Activated CD8-positive, alpha-beta memory T cell treated with anti-CD3 and anti-CD28 coated beads, Interleukin-2, amount 50 U/mL, for 24 hours (primary cell): ENCODE results near the gene RPS8.
"Not testable (repeated sequence)": the region's sequence is repeated elsewhere in the genome, so short reads cannot be mapped to it uniquely, and the experiment has no call there.

Experiments
- DNase-seq: peaks from one replicate; pipeline ENCODE4 v3.0.0-alpha.2; 2020; ENCODE audit errors: extremely low read depth

The RPS8 gene

GRCh38 chr1:44775078-44775929, at the start of gene RPS8:
TSS of gene RPS8 (plus strand) at chr1:44775540. CDS start at chr1:44775597, 57 bp downstream.
- DNase-seq: peak; percentile 83

- DNase-seq: peak; percentile 88
Measured at GRCh38 chr1:44730741-44731512, 44.4 kb upstream of the RPS8 start, which contains the start of gene RNU5D-1. TSS of gene RNU5D-1 (minus strand) at chr1:44731170.

GRCh38 chr1:44733365-44733764, 42.0 kb upstream of the RPS8 start:
- no peak for DNase-seq

- no peak for DNase-seq
Measured at GRCh38 chr1:44733784-44734183, 41.6 kb upstream of the RPS8 start.

GRCh38 chr1:44735992-44736391, 39.3 kb upstream of the RPS8 start:
- DNase-seq: no peak

- DNase-seq: not testable (repeated sequence)
Measured at GRCh38 chr1:44738953-44739306, 36.4 kb upstream of the RPS8 start.

- DNase-seq: peak; percentile 93
Measured at GRCh38 chr1:44739307-44740178, 35.8 kb upstream of the RPS8 start, which contains the start of gene KIF2C. TSS of gene KIF2C (plus strand) at chr1:44739837. CDS start at chr1:44739933, 96 bp downstream.

GRCh38 chr1:44740179-44740617, 35.1 kb upstream of the RPS8 start:
- no peak for DNase-seq

- no peak for DNase-seq
Measured at GRCh38 chr1:44743211-44743610, 32.1 kb upstream of the RPS8 start.

GRCh38 chr1:44747878-44748277, 27.5 kb upstream of the RPS8 start:
- DNase-seq: no peak

GRCh38 chr1:44757420-44757819, 17.9 kb upstream of the RPS8 start:
- DNase-seq: no peak

GRCh38 chr1:44759077-44759476, 16.3 kb upstream of the RPS8 start:
- no peak for DNase-seq

- DNase-seq: no peak
Measured at GRCh38 chr1:44760876-44761275, 14.5 kb upstream of the RPS8 start.

- not testable (repeated sequence) for DNase-seq
Measured at GRCh38 chr1:44766421-44766820, 8.9 kb upstream of the RPS8 start.

- DNase-seq: no peak
Measured at GRCh38 chr1:44775930-44776729, 790 bp downstream of the RPS8 start.

- DNase-seq: no peak
Measured at GRCh38 chr1:44776730-44777068, 1.4 kb downstream of the RPS8 start.

GRCh38 chr1:44777547-44777946, 2.2 kb downstream of the RPS8 start:
- no peak for DNase-seq

GRCh38 chr1:44777969-44778635, 2.8 kb downstream of the RPS8 start:
- no peak for DNase-seq

- no peak for DNase-seq
Measured at GRCh38 chr1:44778705-44779576, 3.6 kb downstream of the RPS8 start.
